NCI-H446 (cell line): ENCODE data around the gene KIF18B.

ENCODE experiments used
- DNase-seq, 2 experiments: peaks; one replicate each; lab custom pipeline; 2025; lab: John Stamatoyannopoulos, UW

The KIF18B gene

DNA sequence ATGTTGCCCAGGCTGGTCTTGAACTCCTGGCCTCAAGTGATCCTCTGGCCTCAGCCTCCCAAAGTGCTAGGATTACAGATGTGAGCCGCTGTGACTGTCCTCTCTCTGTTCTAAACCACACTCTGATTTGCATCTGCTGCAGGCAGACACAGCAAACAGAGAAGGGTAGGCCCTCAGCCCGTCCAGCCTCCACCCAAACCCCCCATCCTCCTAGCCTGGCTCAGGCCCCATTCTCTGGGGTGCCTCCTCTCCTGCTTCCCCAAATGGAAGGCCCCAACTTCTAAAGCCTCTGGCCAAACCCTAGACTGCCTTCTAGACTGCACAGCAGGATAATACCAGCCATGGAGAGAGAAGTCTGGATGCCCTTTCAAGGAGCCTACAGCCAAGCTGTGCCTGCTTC is 28.2 kb downstream of the KIF18B start:
- DNase-seq: no peak

DNA sequence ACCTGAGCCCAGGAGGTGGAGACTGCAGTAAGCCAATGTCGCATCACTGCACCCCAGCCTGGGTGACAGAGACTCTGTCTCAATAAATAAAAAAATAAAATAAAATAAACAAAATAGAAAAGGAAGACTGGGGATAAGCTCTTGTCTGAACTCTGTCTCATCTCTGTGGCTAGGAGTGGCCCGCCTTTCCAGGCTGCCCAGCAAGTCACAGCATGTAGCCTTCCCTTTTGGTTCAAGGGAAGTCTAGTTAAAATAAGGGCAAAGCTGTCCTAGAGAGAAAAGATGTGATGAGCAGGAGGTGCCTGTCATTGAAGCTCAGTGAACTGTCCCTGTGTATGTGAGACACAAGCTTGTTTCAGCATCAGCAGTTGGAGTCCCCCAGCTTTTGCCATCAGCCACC is 29.6 kb downstream of the KIF18B start:
- DNase-seq: no peak

- no peak for DNase-seq
These were observed 30.1 kb downstream of the KIF18B start for GRCh38 chr17:44917456-44917855.

DNA sequence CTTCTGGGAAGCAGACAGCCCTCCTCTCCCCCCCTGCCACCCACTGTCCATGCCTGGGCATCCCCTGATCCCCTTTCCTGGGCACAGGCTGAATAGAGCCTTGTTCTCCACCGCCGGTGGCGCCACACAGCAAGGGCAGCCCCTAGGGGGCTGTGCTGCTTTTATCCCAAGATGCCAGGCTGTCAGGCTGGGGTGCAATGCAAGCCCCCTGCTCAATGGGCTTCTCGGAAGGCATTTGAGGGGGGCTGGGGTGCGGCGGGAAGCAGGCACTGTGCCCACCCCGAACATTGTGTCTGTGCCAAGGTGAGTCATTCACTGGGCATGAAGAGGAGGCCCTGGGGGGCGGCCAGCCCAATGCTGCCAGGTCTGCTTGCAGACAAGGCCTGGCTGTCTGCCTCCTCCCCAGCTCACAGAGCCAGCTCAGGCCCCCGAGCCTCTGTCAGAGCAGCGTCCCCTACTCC is 30.8 kb downstream of the KIF18B start:
- peak; percentile 85 to 92 for DNase-seq

DNA sequence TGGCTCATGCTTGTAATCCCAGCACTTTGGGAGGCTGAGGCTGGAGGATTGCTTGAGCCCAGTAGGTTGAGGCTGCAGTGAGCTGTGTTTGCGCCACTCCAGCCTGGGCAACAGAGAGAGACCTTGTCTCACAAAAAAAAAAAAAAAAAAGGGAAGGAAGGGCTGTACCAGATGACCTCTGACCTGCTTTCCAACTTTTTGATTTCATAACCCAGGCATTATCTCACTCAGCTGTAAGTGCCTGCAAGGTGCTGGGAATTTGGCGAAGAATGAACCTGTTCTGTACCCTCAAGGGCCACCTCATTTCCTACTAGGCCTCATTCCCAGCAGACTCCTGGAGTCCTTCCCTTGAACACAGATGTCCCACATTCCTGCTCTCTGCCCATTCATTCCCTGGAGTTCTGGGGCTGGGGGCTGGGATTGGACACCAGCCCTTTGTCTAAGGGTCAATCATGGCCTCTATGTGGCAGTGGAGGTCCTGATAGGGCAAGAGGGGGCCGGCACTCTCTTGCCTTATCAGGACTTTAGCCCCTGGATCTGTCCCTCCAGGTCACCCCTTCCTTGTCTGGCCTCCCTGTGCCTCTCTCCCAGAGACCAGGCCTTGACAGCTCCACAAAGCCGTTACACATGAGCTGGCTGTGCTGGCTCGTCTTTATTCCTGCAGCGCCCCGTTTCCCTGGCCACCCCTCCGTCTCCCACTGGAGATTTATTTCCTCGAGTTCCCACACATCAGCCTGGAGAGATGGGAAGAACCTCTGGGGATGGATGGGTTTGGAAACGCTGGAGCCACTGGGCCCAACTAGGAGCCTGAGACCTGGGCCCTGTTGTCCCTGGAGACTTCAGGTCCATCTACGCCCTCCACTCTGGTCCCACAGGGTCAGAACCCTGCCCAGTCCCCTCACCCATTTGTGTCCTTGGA is 31.5 kb downstream of the KIF18B start:
- peak; percentile 64 to 72 for DNase-seq

DNA sequence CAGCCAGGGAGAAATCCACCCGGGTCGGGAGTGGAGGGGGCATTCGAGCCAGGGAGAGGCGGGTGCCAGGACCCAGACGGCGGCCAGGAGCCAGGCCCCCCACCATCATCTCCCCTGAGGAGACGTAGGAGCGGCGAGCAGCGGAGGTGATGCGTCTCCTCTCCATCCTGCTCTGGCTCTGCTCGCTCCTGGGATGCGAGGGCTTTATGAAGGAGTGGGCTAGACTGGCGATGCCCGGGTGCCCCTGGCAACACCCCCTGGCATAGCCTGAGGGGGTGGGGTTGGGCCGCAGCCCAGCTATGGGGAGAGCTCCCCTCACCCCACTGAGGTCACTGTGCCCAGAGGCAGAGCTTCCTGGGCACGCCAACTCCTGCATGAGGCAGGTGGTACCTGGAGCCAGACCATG is 32.2 kb downstream of the KIF18B start, which contains the start of gene GFAP:
Gene GFAP, minus strand, starts transcription at position 180 of the 406 bp plus-strand sequence. Its CDS starts 14 bp downstream, at position 166.
- DNase-seq: no peak

GRCh38 chr17:44914698-44915271 is 32.8 kb downstream of the KIF18B start:
- DNase-seq: no peak

DNA sequence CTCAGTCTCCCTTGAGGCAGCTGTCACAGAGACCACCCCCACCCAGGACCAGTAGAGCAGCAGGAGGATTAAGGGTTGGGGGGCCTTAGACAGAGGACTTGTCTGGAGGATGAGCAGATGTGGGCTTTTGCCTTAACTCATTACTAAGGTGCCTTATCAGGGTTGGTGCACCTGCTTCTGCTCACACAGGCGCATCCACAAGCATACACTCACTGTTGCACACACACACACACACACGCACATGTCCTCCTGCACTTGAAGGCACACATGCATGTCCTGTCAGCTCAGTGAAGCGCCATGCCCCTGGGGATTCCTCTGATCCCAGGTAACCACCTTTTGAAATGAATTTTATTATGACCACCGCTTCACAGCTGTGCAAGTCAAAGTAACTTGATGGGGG is 33.4 kb downstream of the KIF18B start:
- no peak for DNase-seq

GRCh38 chr17:44913676-44914075 is 33.9 kb downstream of the KIF18B start:
- no peak for DNase-seq

GRCh38 chr17:44912763-44913544 is 34.6 kb downstream of the KIF18B start:
- DNase-seq: no peak

DNA sequence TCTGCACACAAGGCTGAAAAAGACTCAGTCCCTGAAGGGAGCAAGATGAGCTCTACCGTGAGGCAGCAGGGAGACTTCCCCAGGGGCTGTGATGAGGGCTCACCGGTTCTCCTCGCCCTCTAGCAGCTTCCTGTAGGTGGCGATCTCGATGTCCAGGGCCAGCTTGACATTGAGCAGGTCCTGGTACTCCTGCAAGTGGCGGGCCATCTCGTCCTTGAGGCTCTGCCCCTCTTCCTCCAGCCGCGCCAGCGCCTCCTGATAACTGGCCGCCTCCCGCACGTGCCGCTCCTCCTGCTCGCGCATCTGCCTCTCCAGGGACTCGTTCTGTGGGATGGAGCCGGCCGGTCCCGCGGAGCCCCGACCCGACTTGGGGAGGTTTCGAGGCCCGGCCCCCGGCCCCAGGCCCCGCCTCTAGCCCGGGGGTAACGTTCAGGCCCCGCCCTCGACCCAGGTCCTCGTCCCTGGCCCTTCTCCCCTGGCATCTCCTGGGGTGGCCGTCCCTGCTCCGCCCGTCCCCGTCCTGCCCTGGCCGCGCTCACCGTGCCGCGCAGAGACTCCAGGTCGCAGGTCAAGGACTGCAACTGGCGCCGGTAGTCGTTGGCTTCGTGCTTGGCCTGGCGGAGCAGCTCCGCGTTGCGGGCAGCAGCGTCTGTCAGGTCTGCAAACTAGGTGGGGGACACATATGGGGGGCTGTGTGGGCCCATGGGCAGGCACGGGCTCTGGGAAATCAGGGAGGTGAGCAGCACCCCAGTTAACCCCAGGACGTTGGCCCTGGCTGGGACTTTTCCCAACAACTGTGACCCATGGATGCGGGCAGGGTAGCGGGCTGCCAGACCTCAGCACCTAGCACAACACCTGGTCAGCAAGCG is 36.2 kb downstream of the KIF18B start:
- peak in 1 of 2 experiments; percentile 12 for DNase-seq

DNA sequence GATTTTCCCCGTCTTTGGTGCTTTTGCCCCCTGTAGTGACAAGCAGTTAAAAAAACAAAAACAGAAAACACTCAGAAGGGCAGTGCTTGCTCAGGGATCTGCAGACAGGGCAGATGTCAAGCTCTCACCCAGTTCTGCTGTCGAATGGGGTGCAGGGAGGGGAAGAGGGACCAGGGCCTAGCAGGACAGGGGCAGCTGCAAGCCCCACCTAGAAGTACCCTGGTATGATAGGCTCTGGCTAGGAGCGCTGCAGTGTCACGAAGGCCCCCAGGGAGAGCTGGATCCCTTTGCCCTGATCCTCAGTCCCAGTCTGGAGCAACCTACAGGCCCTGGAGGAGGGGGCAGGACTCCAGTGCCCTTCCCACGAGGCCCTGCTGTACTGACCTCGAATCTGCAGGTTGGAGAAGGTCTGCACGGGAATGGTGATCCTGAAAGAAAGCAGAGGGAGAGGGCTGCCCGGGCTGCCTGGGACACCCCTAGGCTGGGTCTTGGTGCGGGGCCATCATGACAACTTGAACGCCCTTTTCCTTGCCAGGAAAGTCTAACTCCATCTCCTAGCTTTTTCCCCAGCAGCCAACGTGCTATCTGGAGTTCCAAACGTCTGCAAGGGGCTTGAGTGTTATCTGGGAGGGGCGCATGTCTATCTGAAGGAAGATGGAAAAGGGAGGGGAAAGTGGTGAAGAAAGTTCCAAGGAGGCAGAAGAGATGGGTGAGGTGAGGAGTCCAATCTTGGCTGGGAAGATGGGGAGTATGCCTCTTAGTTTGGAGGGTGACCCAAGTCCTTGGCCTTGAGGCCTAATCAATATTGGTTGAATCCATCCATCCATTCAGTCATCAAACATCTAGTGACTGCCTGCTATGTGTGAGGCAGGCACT is 37.1 kb downstream of the KIF18B start:
- no peak for DNase-seq

- DNase-seq: no peak
These were observed 37.9 kb downstream of the KIF18B start for GRCh38 chr17:44909681-44910144.

GRCh38 chr17:44908761-44909326 is 38.7 kb downstream of the KIF18B start:
- no peak for DNase-seq

DNA sequence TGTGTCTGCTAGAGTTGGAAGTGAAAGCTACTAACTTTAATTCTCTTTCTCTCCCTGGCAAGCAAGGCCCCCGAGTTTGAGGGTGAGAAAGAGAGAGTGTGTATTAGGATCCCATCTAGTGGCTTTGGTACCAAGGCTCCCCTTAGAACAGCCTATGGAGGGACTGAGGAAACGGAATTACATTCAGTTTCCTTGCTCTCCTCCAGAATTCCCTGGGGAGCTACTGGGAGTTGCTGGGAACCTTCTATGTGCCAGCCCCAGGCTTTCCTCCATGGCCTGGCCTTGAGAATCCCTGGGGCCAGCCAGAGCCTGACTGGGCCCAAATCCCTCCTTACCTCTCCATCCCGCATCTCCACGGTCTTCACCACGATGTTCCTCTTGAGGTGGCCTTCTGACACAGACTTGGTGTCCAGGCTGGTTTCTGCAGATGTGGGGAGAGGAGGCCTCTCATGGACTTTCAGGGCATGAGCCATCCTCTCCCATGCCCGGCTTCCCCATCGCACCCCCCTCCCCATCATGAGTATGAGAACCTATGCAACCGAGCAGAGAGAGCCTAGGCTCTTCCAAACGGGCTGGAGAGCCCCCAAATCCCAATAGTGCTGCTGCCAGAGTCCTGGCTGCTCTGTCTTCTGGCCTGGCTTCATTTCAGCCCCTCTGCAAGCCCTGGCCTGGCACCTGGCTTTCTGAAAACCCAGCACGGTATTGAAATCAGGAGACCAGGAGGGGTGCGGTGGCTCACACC is 39.7 kb downstream of the KIF18B start:
- DNase-seq: no peak

DNA sequence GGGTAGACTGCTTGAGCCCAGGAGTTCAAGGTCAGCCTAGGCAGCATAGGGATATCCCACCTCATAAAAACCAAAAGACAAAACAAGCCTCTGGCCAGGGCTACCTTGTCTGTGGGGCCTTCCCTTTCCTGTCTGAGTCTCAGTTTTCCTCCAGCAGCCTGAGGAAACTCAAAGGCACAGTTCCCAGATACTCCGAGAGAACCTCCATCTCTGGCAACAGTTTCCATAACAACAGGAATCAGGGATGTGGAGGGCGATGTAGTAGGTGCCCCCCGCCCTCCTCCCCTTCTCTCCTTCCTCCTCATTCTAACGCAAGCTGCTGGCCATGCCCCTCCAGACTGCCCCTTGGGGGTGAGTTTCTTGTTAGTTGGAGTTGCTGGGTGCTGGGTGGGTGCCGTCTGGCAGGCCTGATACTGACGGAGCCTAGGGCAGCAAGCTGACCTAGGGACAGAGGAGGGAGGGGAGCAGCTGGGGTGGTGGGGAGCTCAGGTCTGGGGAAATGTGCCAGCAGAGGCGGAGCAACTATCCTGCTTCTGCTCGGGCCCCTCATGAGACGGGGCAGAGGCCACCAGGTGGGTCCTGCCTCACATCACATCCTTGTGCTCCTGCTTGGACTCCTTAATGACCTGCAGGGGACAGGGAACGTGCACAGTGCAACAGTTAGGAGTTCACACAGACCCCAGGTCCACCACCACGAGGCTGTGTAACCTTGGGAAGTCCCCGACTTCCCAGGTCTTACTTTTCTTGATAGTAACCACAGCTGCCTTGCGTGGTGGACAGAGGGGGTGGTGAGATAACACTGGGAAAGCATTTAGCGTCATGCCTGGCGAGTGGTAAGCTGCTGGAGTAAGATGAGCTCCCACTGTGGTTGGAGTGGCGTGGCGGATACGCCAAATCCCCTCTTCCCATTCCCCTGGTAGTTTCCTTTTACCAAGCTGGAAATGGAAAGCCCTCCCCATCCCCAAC is 40.5 kb downstream of the KIF18B start:
- no peak for DNase-seq

DNA sequence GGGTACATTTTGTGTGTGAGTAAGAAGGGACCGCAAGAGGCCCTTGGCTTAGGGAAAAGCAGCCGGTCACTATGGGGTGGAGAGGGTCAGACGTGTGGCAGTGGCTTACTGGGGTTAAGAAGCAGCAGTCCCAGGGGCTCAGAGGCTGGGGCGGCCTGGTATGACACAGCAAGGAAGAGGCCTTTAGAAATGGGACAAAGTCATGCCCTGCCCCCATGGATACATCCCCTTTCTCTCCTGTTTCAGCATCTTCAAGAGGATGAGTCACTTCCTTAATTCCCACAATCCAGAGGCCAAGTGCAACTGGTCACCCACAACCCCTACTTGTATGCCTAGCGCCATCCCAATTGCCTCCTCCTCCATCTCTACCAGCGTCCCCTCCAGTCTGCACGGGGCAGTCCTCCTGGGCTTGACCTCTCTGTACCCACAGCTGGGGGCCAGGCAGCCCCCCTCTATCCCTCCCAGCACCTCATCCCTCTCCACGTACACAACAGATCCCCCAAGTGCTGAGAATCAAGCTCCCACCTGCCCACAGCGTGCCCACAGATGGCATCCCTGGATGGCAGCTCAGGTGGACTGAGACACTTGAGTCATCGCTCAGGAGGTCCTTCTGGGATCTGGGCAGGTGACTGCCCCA is 41.4 kb downstream of the KIF18B start:
- no peak for DNase-seq
